IPS-11a (cell line): ENCODE measurements around the gene CDYL.

Experiments used
- H3K4me3 ChIP-seq: one replicate; pipeline ENCODE4 v1.5.1; 2013; ENCODE audit warnings: low read depth, low read length, control low read depth

Gene CDYL

GRCh38 chr6:4873928-4874327 is 97.7 kb downstream of the CDYL start:
- no peak overlapping the region for H3K4me3 ChIP-seq

GRCh38 chr6:4879741-4880275 is 103.6 kb downstream of the CDYL start:
- no peak overlapping the region for H3K4me3 ChIP-seq

- no peak overlapping the region for H3K4me3 ChIP-seq
These were observed 104.2 kb downstream of the CDYL start for GRCh38 chr6:4880363-4880762.

- no peak overlapping the region for H3K4me3 ChIP-seq
These were observed 107.1 kb downstream of the CDYL start for GRCh38 chr6:4883298-4883697.

- no peak overlapping the region for H3K4me3 ChIP-seq
These were observed 108.6 kb downstream of the CDYL start for GRCh38 chr6:4884646-4885340.

- H3K4me3 ChIP-seq: no peak overlapping the region
These were observed 109.2 kb downstream of the CDYL start for GRCh38 chr6:4885341-4885933.

- no peak overlapping the region for H3K4me3 ChIP-seq
These were observed 112.6 kb downstream of the CDYL start for GRCh38 chr6:4888841-4889240.

- H3K4me3 ChIP-seq: no peak overlapping the region
These were observed 113.5 kb downstream of the CDYL start for GRCh38 chr6:4889701-4890100.

- no peak overlapping the region for H3K4me3 ChIP-seq
These were observed 114.0 kb downstream of the CDYL start for GRCh38 chr6:4890191-4890590.

GRCh38 chr6:4890627-4891026 is 114.4 kb downstream of the CDYL start:
- no peak overlapping the region for H3K4me3 ChIP-seq

GRCh38 chr6:4891141-4891540 is 114.9 kb downstream of the CDYL start:
- H3K4me3 ChIP-seq: no peak overlapping the region

GRCh38 chr6:4892785-4893485 is 116.7 kb downstream of the CDYL start:
- no peak overlapping the region for H3K4me3 ChIP-seq

- no peak overlapping the region for H3K4me3 ChIP-seq
These were observed 117.8 kb downstream of the CDYL start for GRCh38 chr6:4894049-4894448.

GRCh38 chr6:4895971-4896370 is 119.8 kb downstream of the CDYL start:
- H3K4me3 ChIP-seq: no peak overlapping the region

GRCh38 chr6:4896401-4896800 is 120.2 kb downstream of the CDYL start:
- no peak overlapping the region for H3K4me3 ChIP-seq

GRCh38 chr6:4899249-4900034 is 123.2 kb downstream of the CDYL start:
- no peak overlapping the region for H3K4me3 ChIP-seq

- H3K4me3 ChIP-seq: no peak overlapping the region
These were observed 125.3 kb downstream of the CDYL start for GRCh38 chr6:4901386-4902061.

- no peak overlapping the region for H3K4me3 ChIP-seq
These were observed 126.2 kb downstream of the CDYL start for GRCh38 chr6:4902363-4902762.

GRCh38 chr6:4903121-4903520 is 126.9 kb downstream of the CDYL start:
- H3K4me3 ChIP-seq: no peak overlapping the region

GRCh38 chr6:4903751-4904370 is 127.7 kb downstream of the CDYL start:
- H3K4me3 ChIP-seq: no peak overlapping the region
